H1 (cell line): Measurements from ENCODE around the gene SMTN. TPM values are rescaled to one million over a fixed set of nuclear protein-coding genes. Genes with fewer than 3 reads are reported as not detected.
A peak's percentile ranks its signal among the peaks of the same experiment; 100 is the strongest.

ENCODE experiments used
- CTCF ChIA-PET: fragments of 300-600 bp; sonication (Branson Sonifier 250); formaldehyde crosslinking; loops from one replicate; lab custom pipeline; 2021; ENCODE audit not compliant: partially characterized antibody; lab: Charles Lee
- POLR2A ChIA-PET: fragments of 300-600 bp; sonication (Branson Sonifier 250); formaldehyde crosslinking; loops from one replicate; lab custom pipeline; 2021; ENCODE audit warnings: inconsistent platforms; ENCODE audit not compliant: partially characterized antibody; lab: Charles Lee
- DNase-seq, 2 experiments: peaks; one replicate each; pipeline versions ENCODE4 v3.0.0 to v3.0.0-alpha.2; 2010 to 2022; ENCODE audit warnings: low spot score in 2 of 2, low read depth in 1 of 2, mixed read lengths in 1 of 2
- FAIRE-seq: peaks from 2 replicates; lab custom pipeline; 2011; peaks lifted over from hg19 to GRCh38; lab: Jason Lieb, UNC
- H2AFZ ChIP-seq: 2 replicates; pipeline ENCODE4 v1.8.1; 2012; ENCODE audit warnings: low read length, inconsistent platforms
- H2AK5ac ChIP-seq: 2 replicates; pipeline ENCODE4 v1.6.1; 2013; ENCODE audit warnings: low read depth, low read length
- H2BK120ac ChIP-seq: replicated peaks from 2 replicates; pipeline ENCODE3; 2013; ENCODE audit warnings: low read depth, low read length, inconsistent platforms
- H2BK12ac ChIP-seq: 2 replicates; pipeline ENCODE4 v1.6.1; 2013; ENCODE audit warnings: low read depth, low read length
- H2BK15ac ChIP-seq: 2 replicates; pipeline ENCODE4 v1.6.1; 2013; ENCODE audit warnings: low read length
- H2BK20ac ChIP-seq: 2 replicates; pipeline ENCODE4 v1.6.1; 2013; ENCODE audit warnings: low read length
- H2BK5ac ChIP-seq: 2 replicates; pipeline ENCODE4 v1.6.1; 2013; ENCODE audit warnings: low read depth, low read length
- H3K14ac ChIP-seq: 2 replicates; pipeline ENCODE4 v1.6.1; 2013; ENCODE audit warnings: inconsistent platforms; ENCODE audit not compliant: insufficient read length
- H3K18ac ChIP-seq: 2 replicates; pipeline ENCODE4 v1.6.1; 2013; ENCODE audit warnings: low read length; ENCODE audit errors: extremely low read depth
- H3K23ac ChIP-seq: 2 replicates; pipeline ENCODE4 v1.6.1; 2013; ENCODE audit warnings: inconsistent platforms; ENCODE audit not compliant: insufficient read length
- H3K23me2 ChIP-seq: 2 replicates; pipeline ENCODE4 v1.6.1; 2013; ENCODE audit warnings: low read depth, low read length
- H3K27ac ChIP-seq: 2 replicates; pipeline ENCODE4 v1.6.1; 2011; ENCODE audit warnings: low read depth, low read length, inconsistent platforms
- H3K27me3 ChIP-seq, 4 experiments: replicated peaks in 1 of 4; 1 replicate in 1 of 4; 2 replicates in 3 of 4; pipeline versions ENCODE4 v1.6.1 to v1.8.1; 2011 to 2013; ENCODE audit warnings: low read length in 3 of 4, mild to moderate bottlenecking in 3 of 4, inconsistent platforms in 2 of 4, mixed read lengths in 2 of 4, moderate library complexity in 1 of 4; ENCODE audit not compliant: control insufficient read depth in 3 of 4, insufficient read depth in 3 of 4; ENCODE audit errors: extremely low read depth in 1 of 4
- H3K36me3 ChIP-seq, 4 experiments: 2 replicates each; pipeline versions ENCODE4 v1.6.1 to v1.8.1; 2011 to 2013; ENCODE audit warnings: mild to moderate bottlenecking in 4 of 4, low read length in 3 of 4, moderate library complexity in 2 of 4, control low read depth in 1 of 4, inconsistent platforms in 1 of 4; ENCODE audit not compliant: insufficient read depth in 4 of 4, control insufficient read depth in 2 of 4
- H3K4ac ChIP-seq: replicated peaks from 2 replicates; pipeline ENCODE3; 2013; ENCODE audit warnings: low read length, low read depth, mixed read lengths, inconsistent platforms; ENCODE audit not compliant: insufficient read length
- H3K4me1 ChIP-seq, 4 experiments: replicated peaks in 1 of 4; 1 replicate in 1 of 4; 2 replicates in 3 of 4; pipeline versions ENCODE4 v1.6.1 to v1.8.1; 2011 to 2013; ENCODE audit warnings: low read length in 3 of 4, inconsistent platforms in 2 of 4, mixed read lengths in 1 of 4; ENCODE audit not compliant: insufficient read depth in 4 of 4, control insufficient read depth in 3 of 4
- H3K4me2 ChIP-seq, 2 experiments: 2 replicates each; pipeline versions ENCODE4 v1.6.1 to v1.8.1; 2011 to 2013; ENCODE audit warnings: low read depth in 2 of 2, low read length in 2 of 2, control low read depth in 1 of 2, inconsistent platforms in 1 of 2, mild to moderate bottlenecking in 1 of 2; ENCODE audit not compliant: insufficient read depth in 1 of 2
- H3K4me3 ChIP-seq, 4 experiments: fragments of 200-600, 300-600 bp in 1 of 4; sonication (generic), shearing (Covaris generic), sonication (Bioruptor Twin) in 1 of 4; 2 replicates each; pipeline versions ENCODE4 v1.5.1 to v1.8.1; 2011 to 2016; ENCODE audit warnings: low read length in 4 of 4, low read depth in 3 of 4, control low read depth in 2 of 4, inconsistent platforms in 2 of 4, mild to moderate bottlenecking in 2 of 4, mixed read lengths in 1 of 4, moderate library complexity in 1 of 4; ENCODE audit not compliant: insufficient read depth in 2 of 4; ENCODE audit errors: extremely low read depth in 1 of 4
- H3K56ac ChIP-seq: replicated peaks from 2 replicates; pipeline ENCODE3; 2013; ENCODE audit warnings: low read depth, mild to moderate bottlenecking, mixed read lengths, low read length, inconsistent platforms; ENCODE audit not compliant: insufficient read length
- H3K79me1 ChIP-seq: 2 replicates; pipeline ENCODE4 v1.6.1; 2013; ENCODE audit warnings: low read depth, low read length, control low read depth
- H3K79me2 ChIP-seq, 2 experiments: 2 replicates each; pipeline versions ENCODE4 v1.6.1 to v1.8.1; 2012 to 2013; ENCODE audit warnings: low read length in 2 of 2, mild to moderate bottlenecking in 2 of 2, inconsistent platforms in 1 of 2; ENCODE audit not compliant: insufficient read depth in 2 of 2, control insufficient read depth in 1 of 2
- H3K9ac ChIP-seq, 4 experiments: replicated peaks in 1 of 4; 1 replicate in 1 of 4; 2 replicates in 3 of 4; pipeline versions ENCODE4 v1.6.1 to v1.8.1; 2011 to 2013; ENCODE audit warnings: low read depth in 3 of 4, low read length in 3 of 4, control low read depth in 2 of 4, mild to moderate bottlenecking in 2 of 4, moderate library complexity in 2 of 4, inconsistent platforms in 1 of 4; ENCODE audit errors: extremely low read depth in 1 of 4
- H3K9me3 ChIP-seq, 2 experiments: 2 replicates each; pipeline versions ENCODE4 v1.6.1 to v1.8.1; 2012 to 2013; ENCODE audit warnings: mild to moderate bottlenecking in 2 of 2, moderate library complexity in 2 of 2, control low read depth in 1 of 2, inconsistent platforms in 1 of 2, low read depth in 1 of 2, low read length in 1 of 2, mixed read lengths in 1 of 2; ENCODE audit not compliant: insufficient read depth in 2 of 2
- H4K20me1 ChIP-seq, 2 experiments: replicated peaks in 1 of 2; 2 replicates each; pipeline versions ENCODE3 to v1.8.1; 2011 to 2013; ENCODE audit warnings: inconsistent platforms in 2 of 2, low read length in 2 of 2, mild to moderate bottlenecking in 1 of 2; ENCODE audit not compliant: insufficient read depth in 2 of 2, control insufficient read depth in 1 of 2
- H4K5ac ChIP-seq: 2 replicates; pipeline ENCODE4 v1.6.1; 2013; ENCODE audit warnings: low read length, low read depth, mixed read lengths, inconsistent platforms; ENCODE audit not compliant: insufficient read length
- H4K8ac ChIP-seq: 2 replicates; pipeline ENCODE4 v1.8.0; 2013; ENCODE audit warnings: mild to moderate bottlenecking, moderate library complexity, low read length, inconsistent platforms; ENCODE audit not compliant: insufficient read depth; ENCODE audit errors: extremely low read depth
- H4K91ac ChIP-seq: replicated peaks from 2 replicates; pipeline ENCODE3; 2013; ENCODE audit warnings: low read length, mixed read lengths, inconsistent platforms; ENCODE audit not compliant: insufficient read length
- BRCA1 ChIP-seq: IDR thresholded peaks from 2 replicates; pipeline ENCODE4 v1.6.1; 2012; ENCODE audit warnings: low read depth, low read length, improper control_type of control experiment
- JUN ChIP-seq: IDR thresholded peaks from 2 replicates; pipeline ENCODE4 v1.6.1; 2011; ENCODE audit warnings: low read depth, mild to moderate bottlenecking, improper control_type of control experiment, low read length
- MAX ChIP-seq: IDR thresholded peaks from 2 replicates; pipeline ENCODE4 v1.6.1; 2012; ENCODE audit warnings: inconsistent platforms
- POLR2AphosphoS5 ChIP-seq: IDR thresholded peaks from 2 replicates; pipeline ENCODE4 v1.6.1; 2011; ENCODE audit warnings: low read depth, low read length
- SP4 ChIP-seq: IDR thresholded peaks from 2 replicates; pipeline ENCODE4 v1.6.1; 2012; ENCODE audit warnings: low read length, inconsistent platforms
- YY1 ChIP-seq: IDR thresholded peaks from 2 replicates; pipeline ENCODE4 v1.6.1; 2011; ENCODE audit warnings: low read depth, mild to moderate bottlenecking, low read length
- WGBS, 2 experiments: shearing (Covaris generic) in 1 of 2; methylation state at CpG; one replicate each; pipeline versions ENCODE4 v1.1.6 to v1.1.7; 2013 to 2015; ENCODE audit warnings: low lambda C conversion rate in 2 of 2, mixed read lengths in 2 of 2, inconsistent platforms in 1 of 2, low coverage in 1 of 2, missing lambda C conversion rate in 1 of 2; ENCODE audit not compliant: insufficient replicate concordance in 2 of 2, insufficient coverage in 1 of 2, insufficient read length in 1 of 2; ENCODE audit errors: extremely low coverage in 1 of 2, missing lambda C conversion rate in 1 of 2; 5-methylcytosine and 5-hydroxymethylcytosine counted together
- polyA plus RNA-seq, 7 experiments: library from polyadenylated mRNA; depleted of rRNA in 3 of 7; stranded (reverse) in 5 of 7; unstranded in 2 of 7; fragments of >200 nt in 5 of 7; fragments of 200-250 nt in 2 of 7; gene quantifications; 1 replicate in 5 of 7; 2 replicates in 1 of 7; 4 replicates in 1 of 7; pipeline versions ENCODE4 v1.2.1 to v1.2.3, GENCODE V29; 2011 to 2013; ENCODE audit warnings: missing spikeins in 2 of 7, mixed read lengths in 2 of 7
- total RNA-seq: library from RNA; stranded (reverse); fragmentation: NEBNext Ultra II Directional; extraction: Animal tissue kit (Norgen Biotek cat#: 25700); gene quantifications from 2 replicates; pipeline ENCODE4 v1.2.1, GENCODE V29; 2021

The SMTN gene
- total and polyA plus RNA-seq, 2 of the 8 experiments (the other 6 are each of a cell fraction or from before 2014, with no cell fraction given): 12.3 to 20.8 TPM

- H2BK120ac ChIP-seq: no peak overlapping the region
- no peaks in the 10 kb centered on the region for H3K79me2 ChIP-seq
- peaks cover 0 to 11% (median 5%) of the 10 kb centered on the region in 4 experiments; a peak in 6 of 7 replicates for H3K4me1 ChIP-seq
- no peaks in the 10 kb centered on the region for H3K79me1 ChIP-seq
- H3K4me3 ChIP-seq: no peak overlapping the region
- CTCF ChIA-PET: interaction anchor here (1.0 to 2.0 kb wide), 2 partner anchors 17 to 32 kb away, joined by 3 to 6 read pairs; no protein-coding TSS in a partner anchor
- H3K14ac ChIP-seq: no peak overlapping the region
- WGBS, 2 experiments: 89% methylated on average over 4 of the region's 4 CpGs; no CpG with 5 or more reads in 1 of the 2 experiments
- H3K9ac ChIP-seq: no peak overlapping the region
- H2BK15ac ChIP-seq: peak overlapping the region; percentile 99
- no peaks in the 10 kb centered on the region for H3K9me3 ChIP-seq
- POLR2A ChIA-PET: interaction anchor here (1.8 kb wide), 1 partner anchor 14 kb away, joined by 9 read pairs; no protein-coding TSS in a partner anchor
- H3K4me2 ChIP-seq: no peak overlapping the region
- H3K56ac ChIP-seq: no peak overlapping the region
- no peak overlapping the region for H4K8ac ChIP-seq
- H2BK5ac ChIP-seq: peak overlapping the region; percentile 52; the same call in 1 of the 2 replicates
- no peak for FAIRE-seq
- H2BK12ac ChIP-seq: 0 out of 2 replicates have a peak overlapping the region, but pooled peaks have one; percentile 60
- no peak overlapping the region for H2AFZ ChIP-seq
- H2AK5ac ChIP-seq: peak overlapping the region; percentile 75; the same call in 1 of the 2 replicates
- no peak overlapping the region for H3K23ac ChIP-seq
- H4K20me1 ChIP-seq: no peaks in the 10 kb centered on the region
- H3K4ac ChIP-seq: peak overlapping the region; percentile 16
- H3K23me2 ChIP-seq: no peaks in the 10 kb centered on the region; the same call in 1 of the 2 replicates
- no peak overlapping the region for H3K27ac ChIP-seq
- H4K5ac ChIP-seq: no peak overlapping the region
- H3K27me3 ChIP-seq: no peaks in the 10 kb centered on the region; a peak in 1 of 7 replicates
- no peak for DNase-seq
- no peak overlapping the region; the same call in 1 of the 2 replicates for H3K18ac ChIP-seq
- peak overlapping the region; percentile 43; the same call in 1 of the 2 replicates for H2BK20ac ChIP-seq
- H3K36me3 ChIP-seq: no peaks in the 10 kb centered on the region
- no peak overlapping the region for H4K91ac ChIP-seq
- no peak for TF ChIP-seq BRCA1
- no peak for TF ChIP-seq YY1
- TF ChIP-seq SP4: no peak
- no peak for TF ChIP-seq POLR2AphosphoS5
- TF ChIP-seq MAX: no peak
- no peak for TF ChIP-seq JUN
Measured at GRCh38 chr22:31121403-31121802, 40.3 kb downstream of the SMTN start.
